Measurements from ENCODE around the gene DHRS7. TPM values are rescaled to one million over a fixed set of nuclear protein-coding genes. Genes with fewer than 3 reads are reported as not detected.

DHRS7 gene
- total RNA-seq, 1 experiment from 2014 or later, result 71.4 TPM

- POLR2A ChIA-PET, result interaction anchor here (1.1 kb wide), 1 partner anchor 13 kb away, joined by 4 read pairs; the partner anchor contains the start of gene DHRS7
- no peak for TF ChIP-seq CTCF (IDR thresholded peaks at IDR 0.05; ENCODE audit: unreplicated experiment)
- H3K9me3 Mint-ChIP-seq (ENCODE audit: unreplicated experiment), result no peaks in the 10 kb centered on the region
- CTCF ChIA-PET, result interaction anchor here (1.5 kb wide), 1 partner anchor 113 kb away, joined by 3 read pairs; no protein-coding TSS in a partner anchor
- no TSS peak for BruUV-seq (replicated peaks)
- no peak for DNase-seq (ENCODE audit: unreplicated experiment)
- no peak overlapping the region for H3K27ac Mint-ChIP-seq (ENCODE audit: low read depth, unreplicated experiment)
- peaks cover 20% of the 10 kb centered on the region for H3K4me1 Mint-ChIP-seq (ENCODE audit: insufficient read depth, unreplicated experiment)
- no peaks in the 10 kb centered on the region for H3K36me3 Mint-ChIP-seq (ENCODE audit: insufficient read depth, unreplicated experiment)
- H3K4me3 Mint-ChIP-seq (ENCODE audit: unreplicated experiment), result no peak overlapping the region
- intact Hi-C loops (cut with micrococcal nuclease), result no loop called here
- H3K27me3 Mint-ChIP-seq (ENCODE audit: insufficient read depth, unreplicated experiment), result no peaks in the 10 kb centered on the region
Observed at GRCh38 chr14:60178164-60178563, 13.0 kb upstream of the DHRS7 start.

GRCh38 chr14:60175255-60175902, 10.2 kb upstream of the DHRS7 start:
- DNase-seq (ENCODE audit: unreplicated experiment), result peak; percentile 40
- intact Hi-C loops (cut with micrococcal nuclease), result no loop called here
- no peak for TF ChIP-seq CTCF (IDR thresholded peaks at IDR 0.05; ENCODE audit: unreplicated experiment)

GRCh38 chr14:60174352-60175254, 9.4 kb upstream of the DHRS7 start:
- TF ChIP-seq CTCF (IDR thresholded peaks at IDR 0.05; ENCODE audit: unreplicated experiment), result no peak

More at GRCh38 chr14:60175255-60175902, 10.2 kb upstream of the DHRS7 start:
- H3K9me3 Mint-ChIP-seq (ENCODE audit: unreplicated experiment), result no peaks in the 10 kb centered on the region
- ChIA-PET CTCF (interaction anchor here (0.6 to 1.2 kb wide), 3 partner anchors 9 to 213 kb away, joined by 3 to 4 read pairs (median 4); no protein-coding TSS in a partner anchor), POLR2A (interaction anchor here (1.8 to 3.1 kb wide), 2 partner anchors 11 to 17 kb away, joined by 5 to 17 read pairs; partner anchors contain the start of gene DHRS7)
- no peak overlapping the region for H3K4me3 Mint-ChIP-seq (ENCODE audit: unreplicated experiment)
- H3K4me1 Mint-ChIP-seq (ENCODE audit: insufficient read depth, unreplicated experiment), result peaks cover 20% of the 10 kb centered on the region
- no peaks in the 10 kb centered on the region for H3K27me3 Mint-ChIP-seq (ENCODE audit: insufficient read depth, unreplicated experiment)
- no TSS peak for BruUV-seq (replicated peaks)
- H3K36me3 Mint-ChIP-seq (ENCODE audit: insufficient read depth, unreplicated experiment), result no peaks in the 10 kb centered on the region
- H3K27ac Mint-ChIP-seq (ENCODE audit: low read depth, unreplicated experiment), result no peak overlapping the region

GRCh38 chr14:60171690-60172089, 6.5 kb upstream of the DHRS7 start:
- Mint-ChIP-seq H3K9me3 (ENCODE audit: unreplicated experiment) (no peaks in the 10 kb centered on the region), H3K36me3 (ENCODE audit: insufficient read depth, unreplicated experiment) (no peaks in the 10 kb centered on the region), H3K4me3 (ENCODE audit: unreplicated experiment) (no peak overlapping the region), H3K27ac (ENCODE audit: low read depth, unreplicated experiment) (no peak overlapping the region), H3K4me1 (ENCODE audit: insufficient read depth, unreplicated experiment) (peaks cover 12% of the 10 kb centered on the region), H3K27me3 (ENCODE audit: insufficient read depth, unreplicated experiment) (no peaks in the 10 kb centered on the region)
- ChIA-PET POLR2A (interaction anchor here (0.7 to 1.5 kb wide), 4 partner anchors 77 to 104 kb away, joined by 3 to 4 read pairs (median 3); partner anchors contain the start of gene PPM1A), CTCF (interaction anchor here (0.8 to 1.6 kb wide), 2 partner anchors 10 to 107 kb away, joined by 3 to 4 read pairs; no protein-coding TSS in a partner anchor)
- no TSS peak for BruUV-seq (replicated peaks)
- intact Hi-C loops (cut with micrococcal nuclease), result no loop called here
- no peak for DNase-seq (ENCODE audit: unreplicated experiment)
- TF ChIP-seq CTCF (IDR thresholded peaks at IDR 0.05; ENCODE audit: unreplicated experiment), result no peak

More at GRCh38 chr14:60174352-60175254, 9.4 kb upstream of the DHRS7 start:
- H3K9me3 Mint-ChIP-seq (ENCODE audit: unreplicated experiment), result no peaks in the 10 kb centered on the region
- H3K36me3 Mint-ChIP-seq (ENCODE audit: insufficient read depth, unreplicated experiment), result no peaks in the 10 kb centered on the region
- H3K27ac Mint-ChIP-seq (ENCODE audit: low read depth, unreplicated experiment), result no peak overlapping the region
- POLR2A ChIA-PET, result interaction anchor here (0.5 to 3.1 kb wide), 5 partner anchors 10 to 214 kb away, joined by 3 to 17 read pairs (median 3); partner anchors contain the start of gene DHRS7
- no peak overlapping the region for H3K4me3 Mint-ChIP-seq (ENCODE audit: unreplicated experiment)
- no TSS peak for BruUV-seq (replicated peaks)
- H3K4me1 Mint-ChIP-seq (ENCODE audit: insufficient read depth, unreplicated experiment), result peaks cover 16% of the 10 kb centered on the region
- intact Hi-C loops (cut with micrococcal nuclease), result no loop called here
- no peaks in the 10 kb centered on the region for H3K27me3 Mint-ChIP-seq (ENCODE audit: insufficient read depth, unreplicated experiment)
- DNase-seq (ENCODE audit: unreplicated experiment), result no peak
- CTCF ChIA-PET, result interaction anchor here (0.9 to 1.5 kb wide), 5 partner anchors 9 to 212 kb away, joined by 4 to 7 read pairs (median 4); partner anchors contain the start of gene DHRS7
